ENCODE results near the gene AOC2.
"Not testable (repeated sequence)": the region's sequence is repeated elsewhere in the genome, so short reads cannot be mapped to it uniquely, and the experiment has no call there.

AOC2 gene

GRCh38 chr17:42894283-42895184, 50.2 kb downstream of the AOC2 start:
- Histone ChIP-seq H3K9me3 (ENCODE audit: control insufficient read depth, insufficient read depth, low read length) (no peaks in the 10 kb centered on the region), H3K9me2 (replicated peaks; ENCODE audit: control insufficient read depth, low read length) (no peaks in the 10 kb centered on the region), H3K36me3 (ENCODE audit: control insufficient read depth, low read length) (no peaks in the 10 kb centered on the region), H3K27me3 (ENCODE audit: control insufficient read depth, low read length) (peaks cover 11% of the 10 kb centered on the region), H3K4me1 (ENCODE audit: control insufficient read depth, low read length) (no peaks in the 10 kb centered on the region), H3K4me2 (ENCODE audit: low read length) (no peak overlapping the region), H3K4me3 (ENCODE audit: low read length) (no peak overlapping the region), H4K20me1 (ENCODE audit: control insufficient read depth, insufficient read depth, low read depth, low read length) (no peaks in the 10 kb centered on the region), H3K27ac (ENCODE audit: low read depth, low read length) (no peak overlapping the region), H3F3A (ENCODE audit: control insufficient read depth, insufficient read depth) (no peaks in the 10 kb centered on the region), H3K79me2 (ENCODE audit: control insufficient read depth, low read length) (no peaks in the 10 kb centered on the region)
- TF ChIP-seq CTCF (IDR thresholded peaks at IDR 0.05; ENCODE audit: low read depth, low read length, poor library complexity, severe bottlenecking) = no peak
- no peak for TF ChIP-seq EZH2phosphoT487 (IDR thresholded peaks at IDR 0.05; ENCODE audit: borderline replicate concordance, low read length)

DNA sequence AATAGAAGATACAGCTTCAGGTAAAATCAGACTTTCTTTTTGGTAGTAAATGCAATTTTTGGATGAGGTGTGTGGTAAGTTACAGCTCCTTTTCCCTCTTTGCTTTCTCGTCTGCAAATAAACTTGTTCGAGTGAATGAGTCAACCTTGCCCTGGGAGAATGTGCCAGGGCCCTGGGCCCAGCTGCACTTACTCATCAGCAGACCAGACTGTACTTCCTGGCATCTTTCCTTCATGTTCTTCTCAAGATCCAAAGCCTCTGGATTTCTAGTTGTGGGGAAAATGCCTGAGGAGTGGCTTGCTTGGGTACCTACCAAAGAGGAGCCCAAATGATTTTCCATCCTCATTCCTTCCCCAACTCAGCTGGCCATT, 50.8 kb downstream of the AOC2 start:
- no peak for TF ChIP-seq CTCF (IDR thresholded peaks at IDR 0.05; ENCODE audit: low read depth, low read length, poor library complexity, severe bottlenecking)
- no peak for TF ChIP-seq EZH2phosphoT487 (IDR thresholded peaks at IDR 0.05; ENCODE audit: borderline replicate concordance, low read length)
- Histone ChIP-seq H3K4me1 (ENCODE audit: control insufficient read depth, low read length) (no peaks in the 10 kb centered on the region), H3K4me3 (ENCODE audit: low read length) (no peak overlapping the region), H4K20me1 (ENCODE audit: control insufficient read depth, insufficient read depth, low read depth, low read length) (no peaks in the 10 kb centered on the region), H3K9me3 (ENCODE audit: control insufficient read depth, insufficient read depth, low read length) (no peaks in the 10 kb centered on the region), H3K36me3 (ENCODE audit: control insufficient read depth, low read length) (no peaks in the 10 kb centered on the region), H3K79me2 (ENCODE audit: control insufficient read depth, low read length) (no peaks in the 10 kb centered on the region), H3K27ac (ENCODE audit: low read depth, low read length) (no peak overlapping the region), H3F3A (ENCODE audit: control insufficient read depth, insufficient read depth) (no peaks in the 10 kb centered on the region), H3K27me3 (ENCODE audit: control insufficient read depth, low read length) (peaks cover 11% of the 10 kb centered on the region), H3K9me2 (replicated peaks; ENCODE audit: control insufficient read depth, low read length) (no peaks in the 10 kb centered on the region), H3K4me2 (ENCODE audit: low read length) (no peak overlapping the region)

- Histone ChIP-seq H4K20me1 (ENCODE audit: control insufficient read depth, insufficient read depth, low read depth, low read length) (no peaks in the 10 kb centered on the region), H3K9me3 (ENCODE audit: control insufficient read depth, insufficient read depth, low read length) (no peaks in the 10 kb centered on the region), H3K36me3 (ENCODE audit: control insufficient read depth, low read length) (no peaks in the 10 kb centered on the region), H3K79me2 (ENCODE audit: control insufficient read depth, low read length) (no peaks in the 10 kb centered on the region), H3K9me2 (replicated peaks; ENCODE audit: control insufficient read depth, low read length) (no peaks in the 10 kb centered on the region), H3F3A (ENCODE audit: control insufficient read depth, insufficient read depth) (no peaks in the 10 kb centered on the region), H3K27me3 (ENCODE audit: control insufficient read depth, low read length) (peaks cover 12% of the 10 kb centered on the region), H3K4me3 (ENCODE audit: low read length) (no peak overlapping the region), H3K4me2 (ENCODE audit: low read length) (no peak overlapping the region), H3K4me1 (ENCODE audit: control insufficient read depth, low read length) (no peaks in the 10 kb centered on the region), H3K27ac (ENCODE audit: low read depth, low read length) (no peak overlapping the region)
- TF ChIP-seq EZH2phosphoT487 (IDR thresholded peaks at IDR 0.05; ENCODE audit: borderline replicate concordance, low read length) = no peak
- no peak for TF ChIP-seq CTCF (IDR thresholded peaks at IDR 0.05; ENCODE audit: low read depth, low read length, poor library complexity, severe bottlenecking)
Measured at GRCh38 chr17:42898147-42898811, 53.9 kb downstream of the AOC2 start.

GRCh38 chr17:42899981-42900380, 55.6 kb downstream of the AOC2 start:
- not testable (repeated sequence) for H3K4me1 ChIP-seq (ENCODE audit: control insufficient read depth, low read length); H3K36me3 ChIP-seq (ENCODE audit: control insufficient read depth, low read length); H3K27ac ChIP-seq (ENCODE audit: low read depth, low read length); H3K27me3 ChIP-seq (ENCODE audit: control insufficient read depth, low read length); H3K9me2 ChIP-seq (replicated peaks; ENCODE audit: control insufficient read depth, low read length); H3K9me3 ChIP-seq (ENCODE audit: control insufficient read depth, insufficient read depth, low read length); H3K79me2 ChIP-seq (ENCODE audit: control insufficient read depth, low read length); H3K4me2 ChIP-seq (ENCODE audit: low read length); H3F3A ChIP-seq (ENCODE audit: control insufficient read depth, insufficient read depth); H3K4me3 ChIP-seq (ENCODE audit: low read length); H4K20me1 ChIP-seq (ENCODE audit: control insufficient read depth, insufficient read depth, low read depth, low read length)

Measured in DOHH2 (cell line).